HEK293 (cell line): Measurements from ENCODE around the gene MASP2.

ENCODE experiments used
- BCL11A ChIP-seq: fragments of 450-650 bp; formaldehyde crosslinking; IDR thresholded peaks from 2 replicates; pipeline ENCODE4 v1.5.1; 2016; ENCODE audit warnings: low read depth, missing biosample characterization, missing genetic modification characterization
- CTCF ChIP-seq: fragments of 450-650 bp; formaldehyde crosslinking; IDR thresholded peaks from 2 replicates; pipeline ENCODE4 v1.5.1; 2016; ENCODE audit warnings: missing biosample characterization, missing genetic modification characterization
- MYNN ChIP-seq: fragments of 450-650 bp; formaldehyde crosslinking; IDR thresholded peaks from 2 replicates; pipeline ENCODE4 v1.5.1; 2016; ENCODE audit warnings: missing biosample characterization, missing genetic modification characterization, borderline replicate concordance
- PATZ1 ChIP-seq: fragments of 450-650 bp; formaldehyde crosslinking; IDR thresholded peaks from 2 replicates; pipeline ENCODE4 v1.5.1; 2016; ENCODE audit warnings: missing biosample characterization, missing genetic modification characterization
- REST ChIP-seq: fragments of 450-650 bp; formaldehyde crosslinking; IDR thresholded peaks from 2 replicates; pipeline ENCODE4 v1.5.1; 2016; ENCODE audit warnings: missing biosample characterization, missing genetic modification characterization
- YY1 ChIP-seq: fragments of 450-650 bp; formaldehyde crosslinking; IDR thresholded peaks from 2 replicates; pipeline ENCODE4 v1.5.1; 2018; ENCODE audit warnings: missing biosample characterization, missing genetic modification characterization
- ZBTB20 ChIP-seq: fragments of 450-650 bp; formaldehyde crosslinking; IDR thresholded peaks from 2 replicates; pipeline ENCODE4 v1.5.1; 2016; ENCODE audit warnings: missing biosample characterization, missing genetic modification characterization
- ZNF138 ChIP-seq: fragments of 450-650 bp; formaldehyde crosslinking; IDR thresholded peaks from 2 replicates; pipeline ENCODE4 v1.5.1; 2016; ENCODE audit warnings: missing biosample characterization, missing genetic modification characterization, borderline replicate concordance
- ZNF76 ChIP-seq: fragments of 450-650 bp; formaldehyde crosslinking; IDR thresholded peaks from 2 replicates; pipeline ENCODE4; 2016; ENCODE audit warnings: low read depth, missing biosample characterization, missing genetic modification characterization, borderline replicate concordance
- ZSCAN4 ChIP-seq: fragments of 450-650 bp; formaldehyde crosslinking; IDR thresholded peaks from 2 replicates; pipeline ENCODE4 v1.5.1; 2017; ENCODE audit warnings: missing biosample characterization, missing genetic modification characterization

- TF ChIP-seq PATZ1 (tag by site-specific recombination) (no peak), ZSCAN4 (tag by site-specific recombination) (no peak), ZBTB20 (no peak), REST (tag by site-specific recombination) (no peak), BCL11A (no peak), MYNN (tag by site-specific recombination) (no peak), ZNF138 (tag by site-specific recombination) (no peak), YY1 (tag by site-specific recombination) (no peak), CTCF (tag by site-specific recombination) (no peak), ZNF76 (tag by site-specific recombination) (no peak)
Measured at GRCh38 chr1:11064942-11065341, 17.9 kb upstream of the MASP2 start.
